ENCODE measurements around the gene PTPRD.

- TF ChIP-seq POLR2AphosphoS5 (IDR thresholded peaks at IDR 0.05; ENCODE audit: control insufficient read depth, insufficient read depth, low read depth, low read length), result no peak
- TF ChIP-seq POLR2A (conservative IDR thresholded peaks at IDR 0.05), result no peak
- TF ChIP-seq CBX2 (IDR thresholded peaks at IDR 0.05; ENCODE audit: insufficient read depth, low read length, poor library complexity, severe bottlenecking), result no peak
- TF ChIP-seq BRD4 (IDR thresholded peaks at IDR 0.05), result no peak
- TF ChIP-seq GTF2F1 (IDR thresholded peaks at IDR 0.05; ENCODE audit: low read depth, low read length), result no peak
- TF ChIP-seq CREB3L1 (IDR thresholded peaks at IDR 0.05; ENCODE audit: borderline replicate concordance, low read depth), result no peak
- no peak for TF ChIP-seq PRMT5 (CRISPR knock-in tag; IDR thresholded peaks at IDR 0.05)
- no peak for TF ChIP-seq HMGXB4 (CRISPR knock-in tag; IDR thresholded peaks at IDR 0.05)
- no peak for TF ChIP-seq EP300 (IDR thresholded peaks at IDR 0.05; ENCODE audit: low read length)
- TF ChIP-seq KHSRP (IDR thresholded peaks at IDR 0.05), result no peak
- TF ChIP-seq SP1 (CRISPR knock-in tag; IDR thresholded peaks at IDR 0.05), result no peak
Measured at GRCh38 chr9:8611153-8611552, 2001.6 kb downstream of the PTPRD start.
